Inflammatory macrophage treated with lipopolysaccharide for 1 hour (primary cell): Measurements from ENCODE around the gene TNRC6B.
"Not testable (repeated sequence)": the region's sequence is repeated elsewhere in the genome, so short reads cannot be mapped to it uniquely, and the experiment has no call there.

ENCODE experiments used
- DNase-seq, 2 donors: peaks; one replicate each; pipeline ENCODE4 v3.0.0-alpha.2; 2020 to 2022

The TNRC6B gene

DNA sequence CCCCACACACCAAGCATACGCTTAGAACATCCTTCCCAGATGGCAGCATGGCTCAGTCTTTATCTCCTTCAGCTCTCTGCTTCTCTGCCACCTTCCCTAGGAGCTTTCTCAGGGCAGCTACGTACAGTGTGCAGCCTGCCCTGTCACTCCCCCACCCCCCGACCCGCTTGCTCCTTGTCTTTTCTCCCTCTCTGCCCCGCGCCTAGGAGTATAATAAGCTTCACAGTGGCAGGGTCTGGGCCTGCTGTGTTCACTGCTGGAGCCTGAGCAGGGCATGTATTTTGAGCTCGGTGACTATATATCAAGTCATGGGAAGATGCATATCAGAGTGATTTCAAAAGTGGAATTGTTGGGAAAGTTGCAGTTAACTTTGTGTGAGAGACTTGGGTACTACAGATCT is 112.8 kb downstream of the TNRC6B start:
- DNase-seq, result no peak

DNA sequence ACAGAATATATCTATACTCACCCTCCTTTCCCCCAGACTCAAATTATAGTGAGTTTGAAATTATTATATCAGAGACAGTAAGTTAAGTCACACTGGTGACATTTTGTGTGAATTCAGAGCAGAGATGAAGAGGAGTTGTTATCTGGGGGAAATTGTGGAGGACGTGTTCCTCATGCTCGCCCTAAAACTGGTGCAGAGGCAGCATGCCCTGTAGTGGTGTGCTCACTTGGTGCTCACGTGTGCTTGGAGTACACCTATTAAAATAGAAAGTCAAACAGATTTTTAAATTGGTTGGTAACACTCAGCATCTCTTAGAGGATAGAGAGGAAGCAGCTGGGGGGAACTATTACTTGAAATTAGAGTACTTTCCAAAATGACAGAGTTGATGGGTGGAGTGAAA is 117.0 kb downstream of the TNRC6B start:
- no peak for DNase-seq

DNA sequence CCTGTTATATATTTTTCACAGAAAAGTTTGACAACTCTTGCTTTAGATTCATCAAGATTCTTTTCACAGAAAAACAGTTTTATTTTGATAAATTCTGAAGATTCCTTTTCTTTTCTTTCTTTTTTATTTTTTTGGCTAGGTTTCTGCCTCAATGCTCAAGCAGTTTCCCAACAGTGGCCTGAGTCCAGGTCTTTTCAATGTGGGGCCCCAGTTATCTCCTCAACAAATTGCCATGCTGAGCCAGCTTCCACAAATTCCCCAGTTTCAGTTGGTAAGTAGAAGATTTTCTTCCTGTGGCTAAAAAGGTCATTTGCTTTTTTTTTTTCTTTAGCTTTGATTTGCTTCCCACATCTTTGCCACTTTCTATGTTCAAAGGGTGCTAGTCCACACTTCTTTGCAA is 122.6 kb downstream of the TNRC6B start:
- DNase-seq, result no peak

DNA sequence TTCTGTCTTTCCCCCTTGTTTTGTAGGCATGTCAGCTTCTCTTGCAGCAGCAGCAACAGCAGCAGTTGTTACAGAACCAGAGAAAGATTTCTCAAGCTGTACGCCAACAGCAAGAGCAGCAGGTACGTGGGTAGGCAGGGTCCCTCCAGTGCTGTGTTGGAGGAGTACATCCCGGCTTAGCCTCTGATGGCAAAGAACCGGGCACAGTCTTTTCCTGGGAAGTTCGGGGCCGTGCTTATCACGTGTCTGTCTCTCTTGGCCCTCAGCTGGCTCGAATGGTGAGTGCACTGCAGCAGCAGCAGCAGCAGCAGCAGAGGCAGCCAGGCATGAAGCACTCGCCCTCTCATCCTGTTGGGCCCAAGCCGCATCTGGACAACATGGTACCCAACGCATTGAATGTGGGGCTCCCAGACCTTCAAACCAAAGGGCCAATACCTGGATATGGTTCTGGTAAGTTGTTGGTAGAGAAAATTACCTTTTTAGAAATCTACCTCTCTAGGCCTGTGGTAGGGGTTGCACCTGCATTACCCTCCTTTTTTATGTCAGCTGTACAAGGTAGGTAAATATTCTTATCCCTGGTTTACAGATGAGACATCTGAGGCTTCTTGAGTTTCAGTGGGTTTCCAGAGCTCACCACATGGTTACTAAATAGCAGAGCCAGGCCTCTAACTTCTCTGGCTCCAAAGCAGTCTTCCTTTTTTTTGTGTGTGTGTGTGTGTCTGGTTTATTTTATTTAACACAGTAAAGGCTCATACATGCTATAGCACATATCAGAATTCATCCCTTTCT is 123.4 kb downstream of the TNRC6B start:
- DNase-seq, result no peak

DNA sequence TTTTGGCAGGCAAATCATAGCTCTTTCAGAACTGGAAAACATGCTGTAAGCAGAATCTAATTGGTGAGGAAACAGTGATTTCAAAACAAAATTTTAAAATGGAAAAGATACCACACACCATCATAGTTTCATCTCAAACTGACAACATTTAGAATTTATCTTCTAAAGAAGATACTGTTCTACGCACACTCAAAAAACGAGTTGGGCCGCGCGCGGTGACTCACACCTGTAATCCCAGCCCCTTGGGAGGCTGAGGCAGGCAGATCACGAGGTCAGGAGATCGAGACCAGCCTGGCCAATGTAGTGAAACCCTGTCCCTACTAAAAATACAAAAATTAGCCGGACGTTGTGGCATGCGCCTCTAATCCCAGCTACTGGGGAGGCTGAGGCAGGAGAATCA is 124.4 kb downstream of the TNRC6B start:
- DNase-seq, result no peak

DNA sequence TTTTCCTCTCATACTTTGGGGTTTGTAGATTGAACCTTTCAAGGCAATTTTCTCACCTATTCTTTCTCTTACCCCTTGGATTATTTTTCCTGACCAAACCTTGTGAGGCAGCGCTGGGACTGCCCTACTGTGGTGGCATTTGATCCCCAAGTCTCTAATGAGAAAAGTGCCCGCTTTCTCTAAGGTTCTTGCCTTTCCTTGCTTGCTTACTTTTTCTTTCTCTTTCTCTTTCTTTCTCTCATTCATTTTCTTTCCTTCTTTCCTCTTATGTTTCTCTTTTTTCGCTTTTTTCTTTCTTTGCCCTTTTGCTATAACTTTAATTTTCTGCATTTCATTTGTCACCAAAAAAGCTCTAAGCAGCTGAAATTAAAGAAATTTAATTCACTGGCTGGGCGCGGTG is 127.9 kb downstream of the TNRC6B start:
- no peak for DNase-seq

DNA sequence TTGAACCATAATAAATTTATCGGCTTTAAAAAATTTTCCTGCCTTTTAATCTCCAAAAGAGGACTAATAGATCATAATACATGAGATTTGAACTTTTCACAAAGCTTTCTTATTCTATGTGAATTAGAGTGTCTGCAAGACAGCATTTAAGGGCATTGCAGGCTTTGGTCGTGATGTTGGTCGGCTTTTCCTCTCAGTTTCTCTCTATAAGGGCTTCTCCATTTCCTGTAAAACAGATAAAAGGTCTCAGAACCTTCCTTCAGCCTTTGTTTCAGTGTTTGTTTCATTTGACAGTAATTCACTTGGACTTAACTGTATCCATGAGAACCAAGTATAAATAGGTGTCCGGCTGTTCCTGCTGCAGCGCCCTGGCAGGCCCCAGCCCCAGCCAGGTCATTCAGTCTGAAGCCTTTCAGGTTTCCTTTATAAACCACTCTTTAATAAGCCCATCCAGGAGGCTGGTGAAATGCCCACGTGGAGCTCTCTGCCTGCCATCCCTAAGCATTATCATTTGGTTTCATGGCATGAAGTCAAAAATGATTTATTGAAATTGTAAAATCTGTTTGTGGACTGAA is 131.4 kb downstream of the TNRC6B start:
- no peak for DNase-seq

DNA sequence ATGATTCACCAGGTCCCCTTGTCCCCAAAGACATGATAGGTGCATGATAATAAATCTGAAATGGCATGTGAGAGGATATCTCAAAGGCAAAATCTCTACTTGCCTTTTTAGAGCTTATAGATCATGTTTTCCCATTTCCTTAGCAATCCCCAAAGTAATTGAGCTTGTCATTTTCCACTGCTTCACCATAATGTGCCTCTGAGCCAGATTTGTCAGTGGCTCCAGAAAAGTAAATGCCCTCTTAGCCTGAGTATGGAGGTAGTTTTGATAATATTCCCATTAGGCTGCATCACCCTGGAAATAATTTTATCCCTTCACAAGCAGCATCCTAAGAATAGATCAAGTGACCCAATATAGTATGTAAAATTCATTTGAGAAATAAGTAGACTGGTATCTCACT is 131.9 kb downstream of the TNRC6B start:
- DNase-seq, result no peak

DNA sequence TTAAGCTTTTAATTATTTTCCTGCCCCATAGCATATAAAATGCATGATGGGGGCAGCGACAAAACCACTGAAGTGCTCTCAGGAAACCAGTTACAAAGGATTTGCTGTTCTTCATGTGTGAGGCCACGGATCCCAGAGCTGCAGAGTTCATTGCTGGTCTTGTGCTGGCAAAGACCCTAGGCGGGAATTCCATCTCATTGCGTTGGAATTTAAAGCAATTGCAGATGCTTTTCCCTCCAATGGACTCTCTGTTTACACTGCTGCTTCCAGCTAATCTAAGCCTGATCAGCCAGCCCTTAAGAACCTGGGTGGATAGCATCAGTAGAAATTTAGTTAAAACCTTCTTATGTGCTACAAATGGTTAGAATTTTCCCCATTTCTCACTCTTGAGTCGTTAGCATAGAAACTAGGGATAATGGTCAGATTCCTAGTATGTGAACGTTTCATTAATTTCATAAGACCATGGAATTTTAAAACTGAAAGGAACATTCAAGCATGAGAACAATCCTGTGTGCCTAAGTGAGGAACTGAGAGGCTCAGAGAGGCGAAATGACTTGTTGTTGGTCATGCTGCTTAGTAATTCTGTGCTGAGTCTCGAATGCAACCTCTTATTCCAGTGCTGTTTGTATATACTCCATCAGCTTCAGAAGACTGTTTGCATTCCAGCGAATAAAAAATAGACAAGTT is 132.5 kb downstream of the TNRC6B start:
- DNase-seq, result no peak

DNA sequence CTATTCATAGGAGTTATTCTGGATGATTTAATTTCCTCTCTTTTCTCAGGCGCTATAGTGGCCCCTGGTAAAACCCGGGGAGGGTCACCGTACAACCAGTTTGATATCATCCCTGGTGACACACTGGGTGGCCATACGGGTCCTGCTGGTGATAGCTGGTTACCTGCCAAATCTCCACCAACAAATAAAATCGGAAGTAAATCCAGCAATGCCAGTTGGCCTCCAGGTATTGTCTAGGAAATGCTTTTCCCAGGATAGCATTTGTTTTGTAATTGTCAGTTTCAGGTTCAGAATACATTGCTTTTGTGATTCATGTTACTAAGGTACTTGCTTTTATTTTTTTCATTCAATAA is 133.0 kb downstream of the TNRC6B start:
- DNase-seq, result no peak

DNA sequence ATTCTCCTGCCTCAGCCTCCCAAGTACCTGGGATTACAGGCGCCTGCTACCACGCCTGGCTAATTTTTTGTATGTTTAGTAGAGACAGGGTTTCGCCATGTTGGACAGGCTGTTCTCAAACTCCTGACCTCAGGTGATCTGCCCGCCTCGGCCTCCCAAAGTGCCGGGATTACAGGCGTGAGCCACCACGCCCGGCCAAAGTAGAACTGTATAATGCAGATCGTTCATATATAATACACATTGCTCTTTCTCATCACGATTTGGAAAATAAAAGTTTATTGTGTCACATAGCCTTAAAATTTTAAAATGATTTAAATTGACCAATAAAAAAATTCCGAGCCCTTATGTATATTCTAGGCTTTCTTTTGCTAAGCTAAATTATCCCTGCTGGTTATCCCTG is 133.9 kb downstream of the TNRC6B start:
- DNase-seq, result not testable (repeated sequence)

DNA sequence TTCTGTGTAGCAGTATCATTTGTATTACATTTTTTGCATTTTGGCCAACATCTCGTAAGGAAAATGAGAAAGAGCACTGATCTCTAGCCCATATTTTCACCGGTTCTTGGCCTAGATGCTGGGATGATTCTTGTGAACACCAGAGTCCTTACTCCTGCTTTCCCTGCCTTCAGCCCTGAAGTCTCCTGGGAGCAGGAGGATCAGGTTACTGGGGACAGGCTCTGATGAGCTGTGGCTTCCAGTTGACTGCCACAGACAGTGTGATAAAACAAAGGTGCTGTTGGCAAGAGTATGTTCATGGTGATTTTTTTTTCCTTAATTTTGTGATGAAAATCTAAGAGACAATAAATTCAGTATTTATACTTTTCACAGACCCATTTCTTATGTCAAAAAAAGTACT is 134.3 kb downstream of the TNRC6B start:
- no peak for DNase-seq

DNA sequence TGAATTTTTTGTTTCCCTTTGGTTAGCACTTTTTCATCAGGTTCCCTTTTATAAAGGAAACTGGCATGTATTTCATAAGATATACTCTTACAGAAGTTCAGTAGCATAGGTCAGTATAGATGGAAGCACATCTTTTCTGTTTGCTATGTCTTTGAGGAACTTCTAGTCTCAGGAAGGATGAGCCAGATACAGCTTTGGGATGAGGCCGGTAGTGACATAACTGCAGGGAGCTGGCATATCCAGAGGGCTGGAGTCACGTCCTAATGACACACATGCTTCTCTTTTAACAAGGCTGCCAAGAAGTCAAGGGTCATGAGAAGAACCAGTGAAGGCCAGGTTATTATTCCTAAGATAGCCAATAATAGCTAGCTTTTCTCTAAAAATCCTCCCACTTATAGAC is 135.3 kb downstream of the TNRC6B start:
- peak; percentile 35 to 50 for DNase-seq

DNA sequence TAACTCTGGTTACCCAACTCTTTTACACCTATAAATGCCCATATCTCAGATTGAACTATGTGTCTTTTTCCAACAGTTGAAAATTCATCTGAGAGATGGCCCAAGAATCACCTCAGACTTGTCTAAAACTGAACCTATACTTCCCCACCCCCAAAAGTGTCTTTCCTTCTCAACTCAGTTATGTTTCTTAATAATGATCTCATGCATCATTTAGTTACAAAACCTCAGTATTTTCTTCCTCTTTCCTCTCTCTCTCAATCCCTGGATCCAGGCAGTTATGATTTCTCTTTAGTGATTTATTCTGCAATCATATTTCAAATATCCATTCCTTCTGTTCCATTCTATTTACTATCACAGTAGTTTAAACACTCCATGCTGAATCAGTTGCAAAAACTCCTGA is 136.3 kb downstream of the TNRC6B start:
- peak; percentile 36 to 62 for DNase-seq

DNA sequence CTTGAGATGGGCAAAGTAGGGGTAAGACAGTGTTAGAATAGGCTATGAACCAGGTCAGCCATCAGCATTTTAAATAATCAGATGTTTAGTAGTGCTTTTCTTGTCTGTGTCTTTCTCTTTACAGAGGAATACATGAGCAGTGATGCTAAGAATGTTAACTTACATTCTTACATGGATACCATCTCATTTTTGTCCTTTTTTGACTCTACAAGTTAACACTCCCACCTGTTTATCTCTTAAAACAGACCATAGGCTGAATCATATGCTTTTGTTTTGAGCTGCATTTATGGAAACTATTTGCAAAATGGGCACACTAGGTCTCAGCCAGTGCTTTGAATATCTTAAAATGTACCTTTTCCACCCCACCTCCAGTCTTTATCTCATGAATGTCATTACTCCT is 143.0 kb downstream of the TNRC6B start:
- DNase-seq, result no peak

DNA sequence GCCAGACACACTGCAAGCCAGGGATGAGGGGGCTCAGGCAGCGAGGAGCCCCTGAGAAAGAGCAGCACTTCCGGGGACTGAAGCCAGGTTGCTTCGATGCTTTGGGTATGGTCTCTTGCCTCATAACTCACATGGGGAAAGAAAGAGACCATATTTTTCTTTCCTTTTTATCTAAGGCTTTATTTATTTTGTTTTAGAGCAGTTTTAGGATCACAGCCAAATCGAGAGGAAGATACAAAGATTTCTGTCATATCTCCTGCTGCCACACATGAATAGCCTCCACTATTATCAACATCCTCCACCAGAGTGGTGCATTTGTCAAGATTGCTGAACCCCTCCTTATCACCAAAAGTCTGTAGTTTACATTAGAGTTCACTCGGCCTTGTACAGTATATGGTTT is 144.3 kb downstream of the TNRC6B start:
- no peak for DNase-seq

DNA sequence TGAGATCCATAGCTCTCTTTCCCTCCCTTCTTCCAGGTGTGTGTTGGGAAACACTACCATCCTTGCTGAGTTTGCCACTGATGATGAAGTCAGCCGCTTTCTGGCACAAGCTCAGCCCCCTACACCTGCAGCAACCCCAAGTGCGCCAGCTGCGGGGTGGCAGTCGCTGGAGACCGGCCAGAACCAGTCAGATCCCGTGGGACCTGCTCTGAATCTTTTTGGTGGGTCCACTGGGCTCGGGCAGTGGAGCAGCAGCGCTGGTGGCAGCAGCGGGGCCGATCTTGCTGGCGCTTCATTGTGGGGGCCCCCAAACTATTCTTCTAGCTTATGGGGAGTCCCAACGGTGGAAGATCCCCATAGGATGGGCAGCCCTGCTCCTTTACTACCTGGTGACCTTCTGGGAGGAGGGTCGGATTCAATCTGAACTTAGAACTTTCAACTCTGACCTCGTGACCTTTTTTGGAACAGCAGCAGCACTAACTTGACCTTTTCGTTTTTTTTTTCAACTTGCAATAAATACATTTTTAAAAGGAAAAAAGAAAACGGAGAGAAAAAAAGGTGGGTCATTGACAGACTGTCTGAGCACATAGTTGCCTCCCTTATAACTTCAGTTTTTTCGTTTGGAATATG is 145.2 kb downstream of the TNRC6B start:
- no peak for DNase-seq

DNA sequence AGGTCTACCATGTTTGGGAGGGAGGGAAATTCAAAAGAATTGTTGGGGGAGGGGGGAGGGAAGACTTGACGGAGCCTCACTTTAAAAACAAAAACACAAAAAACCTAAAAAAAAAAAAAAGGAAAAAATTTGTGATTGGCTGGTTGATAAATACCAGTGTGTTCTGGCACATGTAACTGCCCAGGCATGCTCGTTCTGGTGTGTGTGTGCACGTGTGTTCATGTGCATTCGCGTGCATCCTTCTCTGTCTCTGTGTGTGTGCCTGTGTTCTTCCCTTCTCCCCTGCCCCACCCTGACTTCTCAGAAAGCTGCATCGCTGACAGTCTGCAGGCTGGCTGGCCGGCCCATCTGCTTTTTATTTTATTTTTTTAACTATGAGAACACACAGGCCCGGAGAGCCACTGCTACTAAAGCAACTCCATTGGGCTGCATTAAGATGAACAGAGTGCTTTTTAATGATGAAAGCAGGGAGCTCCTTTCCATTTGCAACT is 146.0 kb downstream of the TNRC6B start:
- DNase-seq, result no peak

DNA sequence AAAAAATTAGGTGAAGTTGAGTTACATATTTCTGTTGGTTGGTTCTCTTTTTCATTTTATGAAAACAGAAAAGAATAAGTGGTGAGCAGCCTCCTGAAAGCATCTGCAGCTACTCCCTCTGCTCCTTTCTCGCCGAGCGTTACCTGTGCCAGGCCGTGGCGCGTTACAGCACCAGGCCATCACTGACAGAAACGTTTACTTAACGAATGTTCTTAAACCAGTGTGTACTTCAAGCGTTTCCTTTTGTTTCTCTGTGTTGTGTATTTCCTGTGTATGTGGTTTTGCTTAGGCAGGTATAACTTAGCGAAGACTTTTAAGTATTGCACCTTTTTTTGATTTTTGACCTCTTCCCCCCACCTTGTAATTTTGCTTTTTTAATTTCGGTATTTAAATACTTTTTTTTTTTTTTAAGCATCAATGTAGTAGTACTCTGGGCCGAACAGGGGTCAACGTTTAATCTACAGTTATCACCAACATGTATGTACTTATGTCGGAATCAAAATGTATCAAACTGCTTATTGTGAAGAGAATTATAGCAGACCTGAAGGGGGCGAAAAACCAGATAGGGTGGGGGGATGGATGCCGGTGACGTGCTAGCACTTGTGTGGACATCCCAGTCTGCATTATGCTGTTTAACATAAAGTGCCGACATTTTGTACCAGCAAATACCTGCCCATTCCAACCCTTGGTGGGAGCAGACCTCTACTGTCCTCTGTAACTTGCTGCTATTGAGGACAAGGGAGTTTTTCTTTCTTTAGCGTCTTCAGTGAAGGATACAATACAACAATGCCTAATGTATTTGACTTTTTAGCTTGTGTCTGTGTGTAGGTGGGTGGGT is 147.0 kb downstream of the TNRC6B start:
- no peak for DNase-seq

DNA sequence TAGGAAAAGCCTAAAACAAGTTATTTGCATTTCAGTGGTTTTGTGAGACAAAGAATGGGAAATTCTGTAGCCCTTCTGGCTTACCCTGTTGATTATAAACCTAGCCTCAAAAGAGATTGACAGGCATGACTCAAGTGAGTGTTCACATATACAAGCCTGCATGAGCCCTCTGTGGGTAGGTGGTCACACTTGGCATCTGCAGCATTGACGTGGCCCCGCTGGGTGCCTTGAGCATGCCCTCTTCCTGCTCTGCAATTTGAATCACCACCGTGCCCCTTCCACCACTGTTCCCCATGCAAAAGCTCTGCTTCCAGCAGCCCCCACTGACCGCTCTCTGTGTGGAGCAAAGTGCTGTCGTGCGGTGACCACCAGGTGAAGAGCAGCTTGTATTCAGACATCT is 147.6 kb downstream of the TNRC6B start:
- DNase-seq, result no peak

DNA sequence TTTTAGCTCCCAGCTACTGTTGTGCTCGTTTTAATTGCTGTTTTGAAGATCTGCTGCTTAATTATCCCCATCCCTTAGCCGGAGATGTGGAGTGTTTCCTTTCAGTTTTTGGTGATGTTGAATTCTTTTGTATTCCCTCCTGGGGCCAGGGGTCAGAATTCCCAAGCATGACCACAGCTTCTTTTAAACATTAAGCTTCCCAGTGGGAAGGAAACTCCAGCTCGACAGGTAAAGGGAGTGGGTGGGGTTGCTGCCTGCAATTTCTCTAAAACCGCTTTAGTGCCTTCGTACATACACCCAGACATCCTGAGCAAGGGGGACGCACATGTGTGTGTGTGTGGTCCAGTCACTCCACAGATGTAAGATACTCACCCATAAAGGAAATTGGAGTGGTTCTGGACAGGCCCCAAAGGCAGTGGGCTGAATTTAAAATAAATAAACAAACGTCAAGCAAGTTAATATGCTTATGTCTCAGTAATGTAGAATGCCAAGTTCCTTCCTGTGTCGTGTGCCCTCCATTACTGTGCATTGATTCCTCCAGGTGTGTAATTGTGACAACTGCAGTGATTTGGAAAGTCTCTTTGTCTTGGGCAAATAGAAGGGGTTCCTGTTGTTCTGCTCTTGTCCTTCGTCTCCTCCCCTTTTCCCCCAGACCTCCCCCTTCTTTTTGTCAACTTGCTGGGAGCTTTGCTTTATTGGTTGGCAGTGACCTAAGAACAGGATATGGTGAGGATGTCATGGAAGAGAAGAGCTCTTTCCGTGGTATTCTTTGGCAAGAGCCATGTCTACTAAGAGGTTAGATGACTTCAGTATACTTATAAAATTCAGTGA is 149.4 kb downstream of the TNRC6B start:
- no peak for DNase-seq
